Measurements from ENCODE around the gene MYO10. TPM values are rescaled to one million over a fixed set of nuclear protein-coding genes. Genes with fewer than 3 reads are reported as not detected.
A peak's percentile ranks its signal among the peaks of the same experiment; 100 is the strongest.

The MYO10 gene
- polyA plus RNA-seq, 1 donor: 35.3 TPM

GRCh38 chr5:16809395-16810207 is 126.5 kb downstream of the MYO10 start:
- peak; percentile 29 for DNase-seq

GRCh38 chr5:16809010-16809394 is 127.1 kb downstream of the MYO10 start:
- peak; percentile 63 for DNase-seq

- DNase-seq: no peak
Observed at GRCh38 chr5:16808021-16808420, 128.1 kb downstream of the MYO10 start.

- DNase-seq: peak; percentile 40
Observed at GRCh38 chr5:16807547-16807864, 128.6 kb downstream of the MYO10 start.

GRCh38 chr5:16806711-16807546 is 129.2 kb downstream of the MYO10 start:
- no peak for DNase-seq

GRCh38 chr5:16805486-16805885 is 130.6 kb downstream of the MYO10 start:
- peak; percentile 36 for DNase-seq

- no peak for DNase-seq
Observed at GRCh38 chr5:16803831-16804230, 132.3 kb downstream of the MYO10 start.

- no peak for DNase-seq
Observed at GRCh38 chr5:16800477-16800876, 135.6 kb downstream of the MYO10 start.

GRCh38 chr5:16799796-16800195 is 136.3 kb downstream of the MYO10 start:
- DNase-seq: no peak

GRCh38 chr5:16797951-16798350 is 138.1 kb downstream of the MYO10 start:
- DNase-seq: no peak

GRCh38 chr5:16794269-16794913 is 141.7 kb downstream of the MYO10 start:
- DNase-seq: no peak

- no peak for DNase-seq
Observed at GRCh38 chr5:16792598-16793275, 143.4 kb downstream of the MYO10 start.

- DNase-seq: no peak
Observed at GRCh38 chr5:16791904-16792597, 144.0 kb downstream of the MYO10 start.

GRCh38 chr5:16791036-16791705 is 144.9 kb downstream of the MYO10 start:
- peak; percentile 66 for DNase-seq

GRCh38 chr5:16788957-16789356 is 147.1 kb downstream of the MYO10 start:
- DNase-seq: no peak

- no peak for DNase-seq
Observed at GRCh38 chr5:16787278-16787677, 148.8 kb downstream of the MYO10 start.

- no peak for DNase-seq
Observed at GRCh38 chr5:16784843-16785791, 151.0 kb downstream of the MYO10 start.

- no peak for DNase-seq
Observed at GRCh38 chr5:16784088-16784487, 152.0 kb downstream of the MYO10 start.

- DNase-seq: no peak
Observed at GRCh38 chr5:16781828-16782626, 154.1 kb downstream of the MYO10 start.
